HCT116 (cell line): Measurements from ENCODE around the gene GALNT18. TPM values are rescaled to one million over a fixed set of nuclear protein-coding genes. Genes with fewer than 3 reads are reported as not detected.

Experiments
- ATAC-seq: fragments of 200-7000 bp; cut with Tn5 transposase; 2 replicates; pipeline ENCODE4 v1.9.1; 2020; ENCODE audit warnings: mild to moderate bottlenecking, moderate library complexity
- BruUV-seq: library from RNA; stranded (reverse); fragments of 400-500 nt; replicated peaks from 2 replicates; lab custom pipeline; 2021; lab: Mats Ljungman, UMichigan
- CTCF ChIA-PET: fragments of 300-600 bp; sonication (Branson Sonifier 250); formaldehyde crosslinking; loops from one replicate; lab custom pipeline; 2021; ENCODE audit warnings: antibody characterized with exemption; lab: Charles Lee
- POLR2A ChIA-PET: fragments of 300-600, 350-600 bp; sonication (Branson Sonifier 250); formaldehyde crosslinking; loops from one replicate; lab custom pipeline; 2021; ENCODE audit warnings: antibody characterized with exemption; lab: Charles Lee
- RAD21 ChIA-PET, 2 experiments: fragments of 300-600 bp; sonication (Branson Sonifier 250); formaldehyde crosslinking; loops; one replicate each; lab custom pipeline; 2023; ENCODE audit warnings: low total read pairs in 2 of 2; ENCODE audit not compliant: uncharacterized antibody in 2 of 2, unreplicated experiment in 2 of 2, low non-redundant PET in 1 of 2; lab: Charles Lee
- DNase-seq: peaks from one replicate; pipeline ENCODE4 v3.0.0-alpha.2; 2010; ENCODE audit warnings: low read depth, low spot score
- H2AFZ ChIP-seq: fragments of 200-600 bp; shearing (Covaris generic), sonication (generic); 2 replicates; pipeline ENCODE4 v1.6.1; 2017; ENCODE audit warnings: low read depth, mixed run types, mixed read lengths, antibody characterized with exemption, low read length; ENCODE audit not compliant: poor library complexity, severe bottlenecking
- H3K27ac ChIP-seq: 2 replicates; pipeline ENCODE4 v1.5.1; 2012; ENCODE audit warnings: low read depth, low read length
- H3K27me3 ChIP-seq: fragments of 200-600 bp; sonication (generic); 2 replicates; pipeline ENCODE4 v1.6.1; 2016; ENCODE audit warnings: mixed run types, low read length, mixed read lengths; ENCODE audit not compliant: insufficient read depth
- H3K36me3 ChIP-seq, 2 experiments: fragments of 200-500 bp in 1 of 2; fragments of 200-600 bp in 1 of 2; sonication (Bioruptor generic) in 1 of 2; sonication (generic) in 1 of 2; 2 replicates each; pipeline versions ENCODE4 v1.5.1 to v1.6.1; 2014 to 2016; ENCODE audit warnings: low read length in 2 of 2, inconsistent platforms in 1 of 2, mixed read lengths in 1 of 2, mixed run types in 1 of 2; ENCODE audit not compliant: insufficient read depth in 2 of 2, control insufficient read depth in 1 of 2
- H3K4me1 ChIP-seq, 2 experiments: fragments of 200-600 bp in 1 of 2; sonication (generic) in 1 of 2; 2 replicates each; pipeline versions ENCODE4 v1.5.1 to v1.6.1; 2012 to 2017; ENCODE audit warnings: low read length in 2 of 2, inconsistent platforms in 1 of 2, mild to moderate bottlenecking in 1 of 2, mixed read lengths in 1 of 2, mixed run types in 1 of 2, moderate library complexity in 1 of 2; ENCODE audit not compliant: insufficient read depth in 2 of 2, control insufficient read depth in 1 of 2
- H3K4me2 ChIP-seq: fragments of 200-600 bp; sonication (generic); 2 replicates; pipeline ENCODE4 v1.6.1; 2017; ENCODE audit warnings: mixed run types, low read length, mixed read lengths
- H3K4me3 ChIP-seq, 2 experiments: fragments of 200-600 bp in 1 of 2; sonication (generic) in 1 of 2; replicated peaks in 1 of 2; 2 replicates each; pipeline ENCODE4 v1.5.1; 2011 to 2016; ENCODE audit warnings: low read length in 2 of 2, control low read depth in 1 of 2, low read depth in 1 of 2, mild to moderate bottlenecking in 1 of 2, mixed read lengths in 1 of 2, mixed run types in 1 of 2
- H3K79me2 ChIP-seq: fragments of 200-600 bp; sonication (generic); 2 replicates; pipeline ENCODE4 v1.6.1; 2017; ENCODE audit warnings: mild to moderate bottlenecking, mixed run types, low read length, moderate library complexity, mixed read lengths; ENCODE audit not compliant: insufficient read depth
- H3K9ac ChIP-seq: fragments of 200-600 bp; sonication (generic); 2 replicates; pipeline ENCODE4 v1.6.1; 2016; ENCODE audit warnings: low read length, mixed read lengths
- H3K9me2 ChIP-seq: fragments of 200-600 bp; sonication (generic), shearing (Covaris generic); 2 replicates; pipeline ENCODE4 v1.6.1; 2017; ENCODE audit warnings: mixed run types, mild to moderate bottlenecking, moderate library complexity; ENCODE audit not compliant: insufficient read depth
- H3K9me3 ChIP-seq, 2 experiments: fragments of 200-500 bp in 1 of 2; fragments of 200-600 bp in 1 of 2; sonication (Bioruptor generic) in 1 of 2; sonication (generic) in 1 of 2; 2 replicates each; pipeline ENCODE4 v1.6.1; 2014 to 2017; ENCODE audit warnings: low read length in 2 of 2, mixed read lengths in 2 of 2, inconsistent platforms in 1 of 2, low read depth in 1 of 2, mild to moderate bottlenecking in 1 of 2, mixed run types in 1 of 2, moderate library complexity in 1 of 2; ENCODE audit not compliant: control insufficient read depth in 1 of 2, insufficient read depth in 1 of 2
- H4K20me1 ChIP-seq: fragments of 200-600 bp; sonication (generic), shearing (Covaris generic); 2 replicates; pipeline ENCODE4 v1.6.1; 2017; ENCODE audit warnings: mixed run types, mild to moderate bottlenecking, moderate library complexity; ENCODE audit not compliant: insufficient read depth
- CBX3 ChIP-seq: IDR thresholded peaks from 2 replicates; pipeline ENCODE4 v1.6.1; 2012; ENCODE audit warnings: low read depth
- CEBPB ChIP-seq: IDR thresholded peaks from 2 replicates; pipeline ENCODE4 v1.6.1; 2012; ENCODE audit warnings: low read depth
- EGR1 ChIP-seq: IDR thresholded peaks from 2 replicates; pipeline ENCODE4 v1.6.1; 2012; ENCODE audit warnings: low read depth
- JUND ChIP-seq: IDR thresholded peaks from 2 replicates; pipeline ENCODE4 v1.6.1; 2012
- RAD21 ChIP-seq: IDR thresholded peaks from 2 replicates; pipeline ENCODE4 v1.6.1; 2012; ENCODE audit warnings: low read depth, mild to moderate bottlenecking
- SP1 ChIP-seq: IDR thresholded peaks from 2 replicates; pipeline ENCODE4 v1.6.1; 2012; ENCODE audit warnings: low read depth
- TCF7L2 ChIP-seq: IDR thresholded peaks from 2 replicates; pipeline ENCODE4 v1.7.0; 2011; ENCODE audit warnings: borderline replicate concordance, inconsistent platforms; ENCODE audit not compliant: insufficient read depth, insufficient read length; ENCODE audit errors: extremely low read depth
- YY1 ChIP-seq: IDR thresholded peaks from 2 replicates; pipeline ENCODE4 v1.6.1; 2011; ENCODE audit warnings: low read length, low read depth, moderate library complexity, mild to moderate bottlenecking; ENCODE audit not compliant: insufficient replicate concordance; ENCODE audit errors: extremely low read depth
- intact Hi-C: fragments of 100-400 bp; cut with micrococcal nuclease; formaldehyde crosslinking; loops from 2 replicates; pipeline ENCODE4 v1.10.0; 2022
- total RNA-seq: library from RNA; stranded (reverse); gene quantifications from one replicate; pipeline ENCODE4 v1.2.1, GENCODE V29; 2021; ENCODE audit not compliant: unreplicated experiment
- TF ChIP-seq, protein P1 (sequence below): IDR thresholded peaks from 2 replicates; pipeline ENCODE4 v1.6.1; 2012
- TF ChIP-seq, protein P2 (sequence below): IDR thresholded peaks from 2 replicates; pipeline ENCODE4 v1.6.1; 2012
- TF ChIP-seq, protein P3 (sequence below): IDR thresholded peaks from 2 replicates; pipeline ENCODE4 v1.6.1; 2012; ENCODE audit warnings: low read depth
- TF ChIP-seq, protein P4 (sequence below), 3 experiments: fragments of 200-600 bp in 1 of 3; sonication (generic) in 1 of 3; IDR thresholded peaks in 2 of 3; conservative IDR thresholded peaks in 1 of 3; 2 replicates each; pipeline ENCODE4 v1.5.1; 2012 to 2017; ENCODE audit warnings: low read depth in 2 of 3, low read length in 2 of 3, antibody characterized with exemption in 1 of 3, borderline replicate concordance in 1 of 3, control low read depth in 1 of 3, mild to moderate bottlenecking in 1 of 3, mixed read lengths in 1 of 3, mixed run types in 1 of 3, moderate library complexity in 1 of 3; ENCODE audit not compliant: insufficient read depth in 1 of 3
- TF ChIP-seq, protein P5 (sequence below): IDR thresholded peaks from 2 replicates; pipeline ENCODE4 v1.6.1; 2011; ENCODE audit warnings: mild to moderate bottlenecking, low read length, moderate library complexity; ENCODE audit not compliant: insufficient replicate concordance; ENCODE audit errors: extremely low read depth

GALNT18 gene
- total RNA-seq, 1 experiment from 2014 or later = 19.9 TPM

DNA sequence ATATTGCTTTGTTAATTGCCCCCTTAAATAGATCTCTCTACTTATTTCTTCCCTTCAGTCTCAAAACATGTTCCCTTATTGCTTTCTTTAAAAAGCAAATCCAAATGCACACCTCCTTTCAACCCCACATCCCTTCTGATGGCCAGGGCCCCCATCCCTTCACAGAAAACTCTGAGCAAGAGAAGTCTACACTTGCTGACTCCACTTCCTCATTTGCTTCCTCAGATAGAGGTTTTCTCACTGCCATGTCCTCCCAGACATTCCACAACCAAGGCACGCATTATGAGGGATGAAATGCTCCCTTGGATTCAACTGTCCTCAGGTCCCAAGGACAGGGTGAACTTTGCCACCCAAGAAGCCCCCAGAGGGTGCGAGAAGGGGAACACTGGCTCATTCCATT is 311.9 kb downstream of the GALNT18 start:
- intact Hi-C loops = no loop called here
- Histone ChIP-seq H4K20me1 (no peaks in the 10 kb centered on the region), H3K9me2 (no peaks in the 10 kb centered on the region), H3K4me2 (no peak overlapping the region), H3K4me1 (peaks cover 0 to 11% of the 10 kb centered on the region in 2 experiments; a peak in 3 of 4 replicates), H3K9ac (no peak overlapping the region), H3K27me3 (no peaks in the 10 kb centered on the region), H3K4me3 (no peak overlapping the region), H3K9me3 (no peaks in the 10 kb centered on the region), H3K79me2 (no peaks in the 10 kb centered on the region)
- RAD21 ChIA-PET = no interaction called here
- ATAC-seq = no peak
- no TSS peak for BruUV-seq
- CTCF ChIA-PET = no interaction called here
- TF ChIP-seq, protein P1, sequence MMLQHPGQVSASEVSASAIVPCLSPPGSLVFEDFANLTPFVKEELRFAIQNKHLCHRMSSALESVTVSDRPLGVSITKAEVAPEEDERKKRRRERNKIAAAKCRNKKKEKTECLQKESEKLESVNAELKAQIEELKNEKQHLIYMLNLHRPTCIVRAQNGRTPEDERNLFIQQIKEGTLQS = no peak
- no peak for TF ChIP-seq CBX3
- TF ChIP-seq JUND = no peak
- TF ChIP-seq, protein P2, sequence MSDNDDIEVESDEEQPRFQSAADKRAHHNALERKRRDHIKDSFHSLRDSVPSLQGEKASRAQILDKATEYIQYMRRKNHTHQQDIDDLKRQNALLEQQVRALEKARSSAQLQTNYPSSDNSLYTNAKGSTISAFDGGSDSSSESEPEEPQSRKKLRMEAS = no peak
- TF ChIP-seq TCF7L2 = no peak
- no peak for TF ChIP-seq SP1
- TF ChIP-seq RAD21 = no peak
- TF ChIP-seq, protein P3, sequence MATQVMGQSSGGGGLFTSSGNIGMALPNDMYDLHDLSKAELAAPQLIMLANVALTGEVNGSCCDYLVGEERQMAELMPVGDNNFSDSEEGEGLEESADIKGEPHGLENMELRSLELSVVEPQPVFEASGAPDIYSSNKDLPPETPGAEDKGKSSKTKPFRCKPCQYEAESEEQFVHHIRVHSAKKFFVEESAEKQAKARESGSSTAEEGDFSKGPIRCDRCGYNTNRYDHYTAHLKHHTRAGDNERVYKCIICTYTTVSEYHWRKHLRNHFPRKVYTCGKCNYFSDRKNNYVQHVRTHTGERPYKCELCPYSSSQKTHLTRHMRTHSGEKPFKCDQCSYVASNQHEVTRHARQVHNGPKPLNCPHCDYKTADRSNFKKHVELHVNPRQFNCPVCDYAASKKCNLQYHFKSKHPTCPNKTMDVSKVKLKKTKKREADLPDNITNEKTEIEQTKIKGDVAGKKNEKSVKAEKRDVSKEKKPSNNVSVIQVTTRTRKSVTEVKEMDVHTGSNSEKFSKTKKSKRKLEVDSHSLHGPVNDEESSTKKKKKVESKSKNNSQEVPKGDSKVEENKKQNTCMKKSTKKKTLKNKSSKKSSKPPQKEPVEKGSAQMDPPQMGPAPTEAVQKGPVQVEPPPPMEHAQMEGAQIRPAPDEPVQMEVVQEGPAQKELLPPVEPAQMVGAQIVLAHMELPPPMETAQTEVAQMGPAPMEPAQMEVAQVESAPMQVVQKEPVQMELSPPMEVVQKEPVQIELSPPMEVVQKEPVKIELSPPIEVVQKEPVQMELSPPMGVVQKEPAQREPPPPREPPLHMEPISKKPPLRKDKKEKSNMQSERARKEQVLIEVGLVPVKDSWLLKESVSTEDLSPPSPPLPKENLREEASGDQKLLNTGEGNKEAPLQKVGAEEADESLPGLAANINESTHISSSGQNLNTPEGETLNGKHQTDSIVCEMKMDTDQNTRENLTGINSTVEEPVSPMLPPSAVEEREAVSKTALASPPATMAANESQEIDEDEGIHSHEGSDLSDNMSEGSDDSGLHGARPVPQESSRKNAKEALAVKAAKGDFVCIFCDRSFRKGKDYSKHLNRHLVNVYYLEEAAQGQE = no peak
- TF ChIP-seq EGR1 = no peak
- TF ChIP-seq, protein P4, sequence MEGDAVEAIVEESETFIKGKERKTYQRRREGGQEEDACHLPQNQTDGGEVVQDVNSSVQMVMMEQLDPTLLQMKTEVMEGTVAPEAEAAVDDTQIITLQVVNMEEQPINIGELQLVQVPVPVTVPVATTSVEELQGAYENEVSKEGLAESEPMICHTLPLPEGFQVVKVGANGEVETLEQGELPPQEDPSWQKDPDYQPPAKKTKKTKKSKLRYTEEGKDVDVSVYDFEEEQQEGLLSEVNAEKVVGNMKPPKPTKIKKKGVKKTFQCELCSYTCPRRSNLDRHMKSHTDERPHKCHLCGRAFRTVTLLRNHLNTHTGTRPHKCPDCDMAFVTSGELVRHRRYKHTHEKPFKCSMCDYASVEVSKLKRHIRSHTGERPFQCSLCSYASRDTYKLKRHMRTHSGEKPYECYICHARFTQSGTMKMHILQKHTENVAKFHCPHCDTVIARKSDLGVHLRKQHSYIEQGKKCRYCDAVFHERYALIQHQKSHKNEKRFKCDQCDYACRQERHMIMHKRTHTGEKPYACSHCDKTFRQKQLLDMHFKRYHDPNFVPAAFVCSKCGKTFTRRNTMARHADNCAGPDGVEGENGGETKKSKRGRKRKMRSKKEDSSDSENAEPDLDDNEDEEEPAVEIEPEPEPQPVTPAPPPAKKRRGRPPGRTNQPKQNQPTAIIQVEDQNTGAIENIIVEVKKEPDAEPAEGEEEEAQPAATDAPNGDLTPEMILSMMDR (IDR thresholded peaks at IDR 0.05 in 2 of 3, conservative IDR thresholded peaks at IDR 0.05 in 1 of 3; ENCODE audit: borderline replicate concordance in 1 of 3, insufficient read depth in 1 of 3, low read depth in 2 of 3, low read length in 2 of 3) = no peak
- TF ChIP-seq, protein P5, sequence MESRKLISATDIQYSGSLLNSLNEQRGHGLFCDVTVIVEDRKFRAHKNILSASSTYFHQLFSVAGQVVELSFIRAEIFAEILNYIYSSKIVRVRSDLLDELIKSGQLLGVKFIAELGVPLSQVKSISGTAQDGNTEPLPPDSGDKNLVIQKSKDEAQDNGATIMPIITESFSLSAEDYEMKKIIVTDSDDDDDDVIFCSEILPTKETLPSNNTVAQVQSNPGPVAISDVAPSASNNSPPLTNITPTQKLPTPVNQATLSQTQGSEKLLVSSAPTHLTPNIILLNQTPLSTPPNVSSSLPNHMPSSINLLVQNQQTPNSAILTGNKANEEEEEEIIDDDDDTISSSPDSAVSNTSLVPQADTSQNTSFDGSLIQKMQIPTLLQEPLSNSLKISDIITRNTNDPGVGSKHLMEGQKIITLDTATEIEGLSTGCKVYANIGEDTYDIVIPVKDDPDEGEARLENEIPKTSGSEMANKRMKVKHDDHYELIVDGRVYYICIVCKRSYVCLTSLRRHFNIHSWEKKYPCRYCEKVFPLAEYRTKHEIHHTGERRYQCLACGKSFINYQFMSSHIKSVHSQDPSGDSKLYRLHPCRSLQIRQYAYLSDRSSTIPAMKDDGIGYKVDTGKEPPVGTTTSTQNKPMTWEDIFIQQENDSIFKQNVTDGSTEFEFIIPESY = no peak
- no peak for TF ChIP-seq YY1
- no peak for TF ChIP-seq CEBPB
- TF ChIP-seq, all 23 proteins: peak for 0
- no peak overlapping the region for H2AFZ ChIP-seq
- H3K36me3 ChIP-seq = no peaks in the 10 kb centered on the region
- no peak overlapping the region for H3K27ac ChIP-seq
- no peak for DNase-seq
- POLR2A ChIA-PET = no interaction called here
